CD4-positive, alpha-beta T cell (primary cell): ENCODE measurements around the gene POP4. TPM values are rescaled to one million over a fixed set of nuclear protein-coding genes. Genes with fewer than 3 reads are reported as not detected.

Experiments used
- ATAC-seq: fragments of 200-7000 bp; cut with Tn5 transposase; one replicate; pipeline ENCODE4 v1.10.0; 2022; ENCODE audit warnings: mild to moderate bottlenecking; ENCODE audit not compliant: poor library complexity
- CTCF ChIA-PET: fragments of 350-600 bp; sonication (Branson Sonifier 250); formaldehyde crosslinking; loops from one replicate; lab custom pipeline; 2021; ENCODE audit warnings: antibody characterized with exemption, inconsistent platforms; lab: Charles Lee
- POLR2A ChIA-PET: fragments of 350-600 bp; sonication (Branson Sonifier 250); formaldehyde crosslinking; loops from one replicate; lab custom pipeline; 2021; ENCODE audit warnings: antibody characterized with exemption, inconsistent platforms; lab: Charles Lee
- DNase-seq, 14 experiments: peaks; one replicate each; pipeline ENCODE4 v3.0.0-alpha.2; 2013 to 2020; ENCODE audit warnings: mixed read lengths in 2 of 14
- H3K27ac ChIP-seq, 2 donors: one replicate each; pipeline versions ENCODE4 v1.5.1 to v1.7.0; 2013; ENCODE audit warnings: low read length in 2 of 2, low read depth in 1 of 2, mild to moderate bottlenecking in 1 of 2
- H3K27me3 ChIP-seq, 2 experiments: 1 replicate in 1 of 2; 2 replicates in 1 of 2; pipeline versions ENCODE4 v1.6.1 to v1.7.0; 2013; ENCODE audit warnings: low read length in 2 of 2, control low read depth in 1 of 2, mild to moderate bottlenecking in 1 of 2, moderate library complexity in 1 of 2; ENCODE audit not compliant: insufficient read depth in 2 of 2, control insufficient read depth in 1 of 2
- H3K36me3 ChIP-seq: one replicate; pipeline ENCODE4 v1.6.1; 2013; ENCODE audit warnings: low read length, control low read depth; ENCODE audit not compliant: insufficient read depth
- H3K4me1 ChIP-seq: one replicate; pipeline ENCODE4 v1.6.1; 2013; ENCODE audit warnings: low read length, control low read depth; ENCODE audit not compliant: insufficient read depth
- H3K4me3 ChIP-seq: one replicate; pipeline ENCODE4 v1.5.1; 2013; ENCODE audit warnings: mild to moderate bottlenecking, low read length, moderate library complexity
- H3K9me3 ChIP-seq, 2 experiments: 1 replicate in 1 of 2; 2 replicates in 1 of 2; pipeline versions ENCODE4 v1.6.1 to v1.7.0; 2013; ENCODE audit warnings: low read length in 2 of 2, mild to moderate bottlenecking in 2 of 2, control low read depth in 1 of 2, moderate library complexity in 1 of 2; ENCODE audit not compliant: control insufficient read depth in 1 of 2, insufficient read depth in 1 of 2
- H3K27ac Mint-ChIP-seq: one replicate; pipeline ENCODE4 v1.8.0; 2020; ENCODE audit warnings: mixed read lengths
- H3K27me3 Mint-ChIP-seq: one replicate; pipeline ENCODE4 v1.8.0; 2021; ENCODE audit warnings: mixed read lengths
- H3K36me3 Mint-ChIP-seq: one replicate; pipeline ENCODE4 v1.8.0; 2021; ENCODE audit warnings: low read depth, mixed read lengths
- H3K4me1 Mint-ChIP-seq: one replicate; pipeline ENCODE4 v1.8.0; 2021; ENCODE audit warnings: low read depth, mixed read lengths
- H3K4me3 Mint-ChIP-seq: one replicate; pipeline ENCODE4 v1.8.0; 2020; ENCODE audit warnings: mild to moderate bottlenecking, mixed read lengths
- H3K9me3 Mint-ChIP-seq: one replicate; pipeline ENCODE4 v1.8.0; 2020; ENCODE audit warnings: mixed read lengths
- CTCF ChIP-seq: fragments of 200-600 bp; IDR thresholded peaks from one replicate; pipeline ENCODE4 v1.8.0; 2022; ENCODE audit warnings: antibody characterized with exemption, mild to moderate bottlenecking
- intact Hi-C, 2 experiments: fragments of 100-400 bp; cut with DNase I in 1 of 2; cut with micrococcal nuclease in 1 of 2; formaldehyde crosslinking; loops; one replicate each; pipeline versions ENCODE4 v1.15.1 to v1.9.0; 2023 to 2025; cut with DNase I, micrococcal nuclease
- total RNA-seq, 174 experiments: library from RNA in 2 of 174; stranded (reverse) in 2 of 174; gene quantifications; one replicate each; pipeline ENCODE4 v1.2.3 and lab custom pipeline; 2021 to 2026

Gene POP4
- total RNA-seq, 2 experiments from 2014 or later = 40.5 to 42.0 TPM

- H3K27me3 Mint-ChIP-seq = peaks cover 41% of the 10 kb centered on the region
- intact Hi-C loops = loop anchor here (5.0 to 10.0 kb wide), 3 partner anchors 861 to 1631 kb away; no protein-coding TSS in a partner anchor
These were observed 9.9 kb upstream of the POP4 start for GRCh38 chr19:29596080-29596727.

DNA sequence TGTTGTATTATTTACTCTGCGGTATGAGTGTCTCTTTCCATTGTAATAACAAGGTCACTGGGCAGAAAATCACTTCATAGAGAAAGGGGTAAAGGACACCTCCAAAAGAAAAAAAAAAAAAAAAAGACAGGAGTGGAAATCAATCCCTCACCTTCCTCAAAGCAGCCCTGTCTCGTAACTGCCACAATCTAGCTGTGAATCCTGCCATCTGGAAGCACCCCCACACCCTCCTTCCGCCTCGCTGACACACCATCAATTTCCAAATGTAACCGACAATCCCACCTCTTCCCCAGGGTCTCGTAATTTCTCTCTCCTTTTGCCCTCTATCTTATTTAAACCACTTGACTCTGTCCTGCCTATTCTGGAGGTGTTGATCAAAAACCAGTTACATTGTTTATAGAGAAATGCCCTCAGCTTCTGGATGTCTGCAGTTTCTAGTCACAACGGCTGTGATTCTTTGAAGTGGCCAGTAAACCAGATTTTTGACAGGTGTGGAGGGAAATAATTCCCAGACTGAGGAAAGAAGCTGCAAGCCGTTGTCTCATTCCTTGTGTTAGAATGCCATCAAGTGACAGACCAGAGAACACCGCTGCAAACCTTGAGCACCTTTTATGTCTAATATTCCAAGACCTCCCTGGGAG lies 9.1 kb upstream of the POP4 start:
- Histone ChIP-seq H3K36me3 (no peaks in the 10 kb centered on the region), H3K27ac (no peak overlapping the region), H3K4me1 (no peaks in the 10 kb centered on the region), H3K9me3 (no peaks in the 10 kb centered on the region), H3K27me3 (peaks cover 3 to 10% of the 10 kb centered on the region in 2 experiments), H3K4me3 (no peak overlapping the region)
- ChIA-PET POLR2A (interaction anchor here (2.4 kb wide), 1 partner anchor 9 kb away, joined by 8 read pairs; the partner anchor contains the start of gene POP4), CTCF (interaction anchor here (0.7 kb wide), 1 partner anchor 174 kb away, joined by 3 read pairs; no protein-coding TSS in a partner anchor)
- Mint-ChIP-seq H3K4me3 (no peak overlapping the region), H3K9me3 (no peaks in the 10 kb centered on the region), H3K4me1 (no peaks in the 10 kb centered on the region), H3K27me3 (peaks cover 33% of the 10 kb centered on the region), H3K27ac (no peak overlapping the region), H3K36me3 (no peaks in the 10 kb centered on the region)
- DNase-seq (peak in 2 of 14 experiments; percentile 4 to 14), ATAC-seq (no peak)
- intact Hi-C loops = loop anchor here (5.0 to 10.0 kb wide), 3 partner anchors 862 to 1632 kb away; no protein-coding TSS in a partner anchor
- peak; percentile 36 for TF ChIP-seq CTCF

More at GRCh38 chr19:29596080-29596727, 9.9 kb upstream of the POP4 start:
- Mint-ChIP-seq H3K4me3 (no peak overlapping the region), H3K4me1 (no peaks in the 10 kb centered on the region), H3K9me3 (no peaks in the 10 kb centered on the region), H3K27ac (no peak overlapping the region), H3K36me3 (no peaks in the 10 kb centered on the region)
- Histone ChIP-seq H3K27ac (no peak overlapping the region), H3K4me1 (no peaks in the 10 kb centered on the region), H3K27me3 (peaks cover 5 to 18% of the 10 kb centered on the region in 2 experiments), H3K36me3 (no peaks in the 10 kb centered on the region), H3K4me3 (no peak overlapping the region), H3K9me3 (no peaks in the 10 kb centered on the region)
- ATAC-seq (no peak), DNase-seq (no peak)
- ChIA-PET CTCF (interaction anchor here (0.7 kb wide), 1 partner anchor 175 kb away, joined by 3 read pairs; no protein-coding TSS in a partner anchor), POLR2A (interaction anchor here (2.4 kb wide), 1 partner anchor 10 kb away, joined by 8 read pairs; the partner anchor contains the start of gene POP4)
- no peak for TF ChIP-seq CTCF

- H3K36me3 Mint-ChIP-seq = no peaks in the 10 kb centered on the region
- no peaks in the 10 kb centered on the region for H3K9me3 ChIP-seq
- CTCF ChIA-PET = no interaction called here
- intact Hi-C loops = loop anchor here (5.0 to 10.0 kb wide), 3 partner anchors 863 to 1633 kb away; no protein-coding TSS in a partner anchor
- no peak for TF ChIP-seq CTCF
- no peak for DNase-seq
- H3K27ac ChIP-seq = no peak overlapping the region
- H3K4me1 Mint-ChIP-seq = no peaks in the 10 kb centered on the region
- H3K27me3 Mint-ChIP-seq = peaks cover 22% of the 10 kb centered on the region
- POLR2A ChIA-PET = no interaction called here
- H3K36me3 ChIP-seq = no peaks in the 10 kb centered on the region
- H3K9me3 Mint-ChIP-seq = no peaks in the 10 kb centered on the region
- H3K27ac Mint-ChIP-seq = no peak overlapping the region
- H3K27me3 ChIP-seq = peaks cover 3 to 7% of the 10 kb centered on the region in 2 experiments
- no peak overlapping the region for H3K4me3 ChIP-seq
- H3K4me3 Mint-ChIP-seq = no peak overlapping the region
- ATAC-seq = no peak
- H3K4me1 ChIP-seq = no peaks in the 10 kb centered on the region
These were observed 8.0 kb upstream of the POP4 start for GRCh38 chr19:29598036-29598435.
